Stimulated activated CD4-positive, alpha-beta T cell treated with anti-CD3 and anti-CD28 coated beads, Interleukin-1b, Interleukin-23, amount 100 ng/mL, for 1 hour (primary cell): ENCODE data around the gene CCDC33.

Source experiments
- DNase-seq, 2 donors: peaks; one replicate each; pipeline ENCODE4 v3.0.0-alpha.2; 2020; ENCODE audit warnings: low read depth in 2 of 2

Gene CCDC33

DNA sequence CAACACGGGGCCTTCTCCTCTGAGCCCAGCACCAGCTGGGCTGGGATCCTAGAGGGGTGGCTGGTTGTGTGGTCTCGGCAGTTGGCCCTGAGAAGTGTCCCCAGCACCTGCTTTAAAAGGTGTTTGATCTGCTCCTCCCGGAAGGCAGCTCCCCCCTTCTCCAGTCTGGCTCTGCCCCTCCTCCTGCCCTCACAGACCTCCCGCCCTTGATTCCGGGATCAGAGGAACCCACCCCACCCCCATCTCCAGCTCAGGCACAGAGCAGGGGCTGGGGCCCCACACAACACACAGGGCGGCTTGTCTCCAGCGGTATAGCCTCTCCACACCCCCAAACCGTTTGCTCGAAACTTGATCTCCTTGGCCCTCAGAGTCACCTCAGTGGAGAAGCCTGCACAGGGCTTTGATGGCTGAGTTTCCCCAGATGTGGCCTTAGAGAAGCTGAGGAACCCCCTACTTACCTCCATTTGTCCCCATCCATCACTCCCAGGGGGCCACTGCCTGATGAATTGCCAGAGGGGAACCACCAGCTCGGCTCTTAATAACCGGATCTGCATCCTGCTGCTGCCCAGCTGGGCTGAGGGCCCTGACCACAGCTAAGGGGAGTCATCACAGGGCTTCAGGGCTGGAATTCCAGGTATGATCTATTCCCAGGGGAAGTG lies 27.1 kb upstream of the CCDC33 start:
- DNase-seq, result no peak

DNA sequence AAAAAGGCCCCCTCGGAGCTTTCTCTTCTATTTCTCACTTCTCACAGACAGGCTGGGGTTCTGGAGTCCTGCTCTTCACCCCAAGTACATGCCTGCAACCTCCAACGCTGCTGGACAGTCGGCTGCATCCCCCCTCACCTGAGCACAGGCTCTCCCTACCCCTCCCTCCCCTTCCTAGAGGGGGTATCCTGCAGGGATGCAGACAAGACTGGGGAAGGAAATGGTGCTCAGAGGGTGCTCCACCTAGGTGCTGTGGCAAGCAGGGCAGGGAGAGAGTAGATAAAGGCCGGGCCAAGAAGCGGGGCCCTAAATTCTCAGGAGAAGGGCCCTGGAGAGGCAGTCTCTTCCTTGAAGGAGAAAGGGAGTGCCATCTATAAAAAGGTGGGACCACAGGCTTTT lies 26.6 kb upstream of the CCDC33 start:
- no peak for DNase-seq

- no peak for DNase-seq
Measured at GRCh38 chr15:74209997-74210671, 26.0 kb upstream of the CCDC33 start.

DNA sequence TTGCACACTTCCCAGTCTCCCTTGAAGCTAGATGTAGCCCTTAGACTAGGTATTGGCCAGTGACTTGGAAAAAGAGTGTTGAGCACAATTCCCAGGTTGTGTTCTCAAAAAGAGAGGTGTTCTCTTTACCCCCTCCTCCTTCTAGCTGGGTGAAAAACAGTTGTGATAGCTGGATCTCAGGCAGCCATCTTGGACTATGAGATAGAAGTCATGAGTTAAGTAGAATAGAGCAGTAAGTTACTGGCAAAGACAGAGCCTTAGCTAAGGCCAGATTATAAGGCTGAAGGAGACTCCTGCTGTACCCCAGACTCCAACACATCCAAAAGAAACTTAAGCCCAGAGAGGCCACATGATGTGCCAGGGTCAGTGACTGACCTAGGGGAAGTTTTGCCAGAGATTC lies 25.4 kb upstream of the CCDC33 start:
- DNase-seq, result no peak

DNA sequence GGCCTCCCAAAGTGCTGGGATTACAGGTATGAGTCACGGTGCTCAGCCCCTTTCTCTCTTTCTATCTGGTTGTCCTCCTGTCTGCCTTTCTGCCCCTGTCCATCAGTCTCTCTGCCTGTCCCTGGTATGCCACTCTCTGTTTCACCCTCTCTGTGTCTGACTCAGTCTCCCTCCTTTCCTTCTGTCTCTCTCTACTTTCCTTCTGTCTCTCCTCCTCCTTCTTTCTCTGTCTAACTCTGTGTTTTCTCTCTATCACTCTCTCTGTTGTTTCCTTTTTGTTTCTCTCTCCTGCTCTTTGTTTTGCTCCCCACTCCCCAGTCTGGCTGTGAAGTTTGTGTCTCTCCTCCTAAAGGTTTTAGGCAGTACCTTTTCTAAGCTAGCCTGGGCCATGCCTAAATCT lies 24.5 kb upstream of the CCDC33 start:
- DNase-seq, result no peak

DNA sequence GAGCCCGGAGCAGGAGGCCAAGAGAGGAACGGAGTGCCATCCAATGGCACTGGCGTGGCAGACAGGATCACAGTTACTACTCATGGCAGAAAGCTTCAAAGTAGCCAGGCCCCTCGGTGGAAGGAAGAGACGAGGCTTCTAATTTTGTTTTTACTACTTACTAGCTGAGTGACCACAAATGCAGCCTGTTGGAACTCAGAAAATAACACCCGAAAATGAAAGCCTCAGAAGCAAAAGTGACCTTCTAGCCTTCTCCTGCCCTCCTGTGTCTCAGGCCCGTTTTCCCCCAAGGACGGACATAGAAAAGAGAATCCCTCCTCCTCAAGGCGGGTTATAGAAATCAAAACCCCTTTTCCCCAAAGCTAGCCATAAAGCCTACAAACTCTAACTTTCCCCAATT lies 23.6 kb upstream of the CCDC33 start:
- DNase-seq, result no peak

GRCh38 chr15:74213858-74214284 lies 22.3 kb upstream of the CCDC33 start:
- no peak for DNase-seq

GRCh38 chr15:74214324-74215021 lies 21.7 kb upstream of the CCDC33 start:
- no peak for DNase-seq

DNA sequence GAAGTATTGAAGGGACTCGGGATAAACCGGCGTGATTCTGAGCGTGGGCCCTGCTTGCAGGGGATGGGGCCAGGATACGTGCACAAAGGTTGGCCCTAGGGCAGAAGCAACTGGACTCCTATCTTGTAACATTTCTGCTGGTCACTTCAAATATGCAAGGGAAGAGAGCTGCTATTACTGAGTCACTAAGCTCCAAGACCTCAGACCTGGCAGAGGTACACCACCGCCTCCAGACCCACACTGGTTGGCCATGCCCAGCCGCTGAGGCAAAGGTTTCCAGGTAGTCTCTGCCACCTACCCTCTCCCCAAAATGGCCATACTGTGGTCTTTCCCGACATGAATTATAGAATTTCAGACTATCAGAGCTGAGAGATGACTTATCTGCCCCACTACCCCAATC lies 20.2 kb upstream of the CCDC33 start:
- no peak for DNase-seq

DNA sequence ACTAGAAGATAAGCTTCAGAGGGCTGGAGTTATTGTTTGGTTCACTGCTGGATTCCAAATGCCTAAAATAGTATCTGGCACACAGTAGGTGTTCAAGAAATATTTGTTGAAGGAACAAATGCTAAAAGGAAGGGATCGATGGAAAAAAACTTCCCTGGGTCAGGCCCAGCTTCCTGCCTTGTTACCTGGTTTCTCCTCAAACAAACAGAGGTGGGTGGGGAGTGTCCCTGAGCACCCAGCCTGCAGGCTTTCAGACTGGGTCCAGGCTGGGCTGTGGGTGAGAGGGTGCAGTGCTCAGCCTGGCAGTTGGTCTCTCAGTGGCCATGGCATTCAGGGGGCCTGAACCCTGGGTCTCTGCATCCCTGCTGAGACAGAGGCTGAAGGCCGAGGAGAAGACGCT lies 19.2 kb upstream of the CCDC33 start:
- DNase-seq, result no peak

DNA sequence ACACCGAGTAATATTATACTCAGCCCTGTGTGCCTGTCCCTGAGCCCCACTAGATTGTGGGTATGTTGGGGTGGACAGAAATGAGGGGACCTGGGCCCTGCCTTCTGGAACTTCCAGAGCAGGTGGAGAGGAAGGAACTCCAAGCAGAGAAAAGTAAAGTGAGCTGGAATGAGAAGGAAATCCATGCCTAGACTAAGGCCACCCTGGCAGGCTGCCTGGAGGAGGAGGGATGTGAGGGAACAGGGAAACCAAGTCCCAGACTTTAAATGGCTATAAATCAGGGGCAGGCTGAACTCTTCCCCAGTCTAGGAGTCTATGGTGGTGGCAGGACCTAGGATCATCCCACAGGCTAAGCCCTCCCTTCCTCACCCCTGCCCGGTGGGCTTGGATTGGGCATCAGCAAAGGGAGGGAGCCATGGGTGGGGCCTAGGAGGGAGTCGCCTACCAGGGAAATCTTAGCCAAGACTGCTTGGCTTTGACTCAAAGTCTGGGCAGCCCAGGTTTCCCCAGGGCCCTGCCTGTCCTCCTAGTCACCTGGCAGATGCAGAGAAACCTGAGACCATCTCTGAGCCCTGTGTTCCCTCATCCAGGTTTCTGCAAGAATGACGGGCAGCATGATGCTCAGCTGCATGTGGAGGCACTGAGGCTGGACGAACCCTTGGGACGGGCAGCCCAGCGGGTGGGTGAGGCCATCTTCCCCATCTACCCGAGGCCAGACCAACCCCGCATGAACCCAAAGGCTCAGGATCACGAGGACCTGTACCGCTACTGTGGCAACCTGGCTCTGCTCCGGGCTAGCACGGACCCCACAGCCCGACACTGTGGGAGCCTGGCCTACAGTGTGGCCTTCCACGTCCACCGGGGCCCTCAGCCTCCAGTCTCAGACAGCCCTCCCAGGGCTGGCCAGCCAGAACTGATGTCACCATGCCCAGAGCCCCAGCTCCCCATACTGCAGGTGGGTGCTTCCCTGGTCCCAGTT lies 17.9 kb upstream of the CCDC33 start:
- DNase-seq, result no peak

GRCh38 chr15:74220475-74221248 lies 15.5 kb upstream of the CCDC33 start:
- no peak for DNase-seq

GRCh38 chr15:74221399-74222239 lies 14.5 kb upstream of the CCDC33 start:
- DNase-seq, result no peak

DNA sequence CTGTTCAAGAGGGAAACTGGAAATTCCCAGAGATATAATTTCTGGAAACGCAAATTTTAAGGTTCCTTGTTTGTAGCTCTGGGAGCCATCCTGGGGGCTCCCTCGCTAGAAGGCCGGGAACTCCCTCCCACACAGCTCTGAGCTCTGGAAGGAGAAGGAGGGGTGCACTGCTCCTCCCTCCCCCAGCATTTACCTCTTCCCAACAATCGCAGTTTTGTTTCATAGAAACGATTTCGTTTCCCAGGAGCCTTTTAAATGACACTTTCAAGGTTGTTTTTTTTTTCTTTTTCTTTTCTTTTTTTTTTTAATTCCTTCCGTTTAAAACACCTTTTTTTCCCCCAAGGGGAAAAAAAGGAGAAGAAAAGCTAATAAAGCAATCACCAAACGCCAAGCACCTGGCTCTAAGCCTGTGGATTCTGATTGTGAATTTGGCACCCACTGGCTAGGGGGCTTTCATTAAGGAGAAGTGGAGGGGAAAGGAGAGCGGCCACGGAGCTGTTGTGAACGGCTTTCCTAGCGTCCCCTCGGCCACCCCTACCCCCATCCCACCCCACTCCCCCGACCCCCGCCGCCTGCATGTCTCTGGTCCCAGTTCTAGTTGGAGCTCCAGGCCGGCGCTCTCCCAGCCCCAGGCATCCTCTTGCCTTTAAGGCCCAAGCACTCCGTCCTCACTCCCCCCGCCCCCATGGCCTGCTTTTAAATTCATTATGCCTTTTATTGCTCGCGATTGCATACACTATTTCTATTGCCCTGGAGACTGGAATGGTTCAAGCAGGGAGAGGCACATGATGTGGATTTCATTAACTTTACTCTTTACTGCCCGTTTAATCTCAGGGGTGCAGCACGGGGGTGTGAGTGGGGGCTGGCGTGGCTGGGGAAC lies 13.6 kb upstream of the CCDC33 start:
- no peak for DNase-seq

DNA sequence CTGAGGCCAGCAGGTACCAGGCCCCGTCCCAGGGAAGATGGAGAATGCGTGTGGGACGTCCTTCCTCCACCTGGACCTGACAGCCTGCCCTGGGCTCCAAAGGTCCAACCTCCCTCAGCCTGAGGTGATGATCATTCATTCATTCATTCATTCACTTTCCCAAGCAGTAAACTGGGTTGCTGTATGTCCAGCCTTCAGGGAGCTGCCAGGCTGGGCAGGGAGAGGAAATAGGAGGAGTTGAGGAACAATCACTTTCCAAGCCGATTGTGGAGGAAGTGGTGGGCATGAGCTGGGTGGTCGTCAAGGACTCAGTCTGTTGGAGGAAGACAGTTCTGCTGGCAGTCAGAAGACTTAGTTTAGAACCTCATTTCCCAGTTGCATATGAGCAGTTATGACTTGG lies 10.2 kb upstream of the CCDC33 start:
- no peak for DNase-seq

GRCh38 chr15:74226761-74227540 lies 9.2 kb upstream of the CCDC33 start:
- no peak for DNase-seq

- DNase-seq, result no peak
Measured at GRCh38 chr15:74227968-74228722, 8.0 kb upstream of the CCDC33 start.

- no peak for DNase-seq
Measured at GRCh38 chr15:74228723-74229081, 7.4 kb upstream of the CCDC33 start.
